ENCODE results near the gene CCDC86. TPM values are rescaled to one million over a fixed set of nuclear protein-coding genes. Genes with fewer than 3 reads are reported as not detected.

Gene CCDC86
- total and polyA plus RNA-seq, 12 donors = 14.7 to 52.4 (median 29.8) TPM

GRCh38 chr11:60847281-60847680, 5.4 kb downstream of the CCDC86 start:
- intact Hi-C loops (cut with DNase I) = no loop called here
- H3K36me3 ChIP-seq (replicated peaks in 1 of 2) = peaks cover 0 to 39% of the 10 kb centered on the region in 2 donors

GRCh38 chr11:60847896-60848295, 6.0 kb downstream of the CCDC86 start:
- intact Hi-C loops (cut with DNase I) = no loop called here
- H3K27ac ChIP-seq = no peak overlapping the region
- H3K4me3 ChIP-seq = no peak overlapping the region
- TF ChIP-seq, protein P1, sequence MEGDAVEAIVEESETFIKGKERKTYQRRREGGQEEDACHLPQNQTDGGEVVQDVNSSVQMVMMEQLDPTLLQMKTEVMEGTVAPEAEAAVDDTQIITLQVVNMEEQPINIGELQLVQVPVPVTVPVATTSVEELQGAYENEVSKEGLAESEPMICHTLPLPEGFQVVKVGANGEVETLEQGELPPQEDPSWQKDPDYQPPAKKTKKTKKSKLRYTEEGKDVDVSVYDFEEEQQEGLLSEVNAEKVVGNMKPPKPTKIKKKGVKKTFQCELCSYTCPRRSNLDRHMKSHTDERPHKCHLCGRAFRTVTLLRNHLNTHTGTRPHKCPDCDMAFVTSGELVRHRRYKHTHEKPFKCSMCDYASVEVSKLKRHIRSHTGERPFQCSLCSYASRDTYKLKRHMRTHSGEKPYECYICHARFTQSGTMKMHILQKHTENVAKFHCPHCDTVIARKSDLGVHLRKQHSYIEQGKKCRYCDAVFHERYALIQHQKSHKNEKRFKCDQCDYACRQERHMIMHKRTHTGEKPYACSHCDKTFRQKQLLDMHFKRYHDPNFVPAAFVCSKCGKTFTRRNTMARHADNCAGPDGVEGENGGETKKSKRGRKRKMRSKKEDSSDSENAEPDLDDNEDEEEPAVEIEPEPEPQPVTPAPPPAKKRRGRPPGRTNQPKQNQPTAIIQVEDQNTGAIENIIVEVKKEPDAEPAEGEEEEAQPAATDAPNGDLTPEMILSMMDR (IDR thresholded peaks at IDR 0.05) = no peak
- no peak for TF ChIP-seq POLR2A (IDR thresholded peaks at IDR 0.05)
- DNase-seq = no peak
- H3K36me3 ChIP-seq (replicated peaks in 1 of 2) = peaks cover 0 to 39% of the 10 kb centered on the region in 2 donors
- no peaks in the 10 kb centered on the region for H3K27me3 ChIP-seq
- no peaks in the 10 kb centered on the region for H3K9me3 ChIP-seq (replicated peaks in 1 of 3)
- H3K4me1 ChIP-seq (replicated peaks in 1 of 2) = peaks cover 14 to 25% of the 10 kb centered on the region in 2 donors
- WGBS, 4 donors = 72 to 76% (median 74%) methylated on average over 12 of the region's 12 CpGs

More at GRCh38 chr11:60847281-60847680, 5.4 kb downstream of the CCDC86 start:
- H3K4me1 ChIP-seq (replicated peaks in 1 of 2) = peaks cover 17 to 30% of the 10 kb centered on the region in 2 donors
- no peak for TF ChIP-seq POLR2A (IDR thresholded peaks at IDR 0.05)
- TF ChIP-seq, protein P1 (IDR thresholded peaks at IDR 0.05) = no peak
- no peaks in the 10 kb centered on the region for H3K9me3 ChIP-seq (replicated peaks in 1 of 3)
- H3K27me3 ChIP-seq = no peaks in the 10 kb centered on the region
- H3K27ac ChIP-seq = no peak overlapping the region
- no peak for DNase-seq
- H3K4me3 ChIP-seq = no peak overlapping the region
- WGBS, 4 donors = 71 to 84% (median 79%) methylated on average over 7 to 13 of the region's 13 CpGs

DNA sequence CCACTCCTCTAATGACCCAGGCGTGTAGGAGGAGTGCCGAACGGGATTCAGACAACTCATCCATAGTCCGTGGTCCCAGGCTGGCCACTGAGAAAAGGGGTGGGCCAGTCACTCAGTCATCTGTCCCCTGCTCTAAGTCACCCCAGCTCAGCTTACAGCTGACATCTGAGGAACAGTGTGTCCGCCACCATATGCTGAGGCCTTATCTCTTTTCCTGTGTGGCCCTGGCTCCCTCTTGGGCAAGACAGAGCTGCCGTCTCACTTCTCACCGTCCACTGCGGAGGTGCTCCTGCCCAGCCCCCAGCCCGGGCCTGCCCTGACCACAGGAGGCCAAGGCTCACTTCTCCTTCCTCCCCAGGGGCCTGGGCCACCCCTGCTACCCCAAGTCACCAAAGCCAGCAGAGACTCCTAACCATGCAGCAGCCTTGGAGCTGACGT, 6.8 kb downstream of the CCDC86 start:
- Histone ChIP-seq H3K4me3 (no peak overlapping the region), H3K4me1 (replicated peaks in 1 of 2) (peaks cover 5 to 16% of the 10 kb centered on the region in 2 donors), H3K27ac (no peak overlapping the region), H3K36me3 (replicated peaks in 1 of 2) (peaks cover 0 to 39% of the 10 kb centered on the region in 2 donors), H3K27me3 (no peaks in the 10 kb centered on the region), H3K9me3 (replicated peaks in 1 of 3) (no peaks in the 10 kb centered on the region)
- intact Hi-C loops (cut with DNase I) = no loop called here
- TF ChIP-seq POLR2A (IDR thresholded peaks at IDR 0.05) = no peak
- TF ChIP-seq, protein P1 (IDR thresholded peaks at IDR 0.05) = no peak
- DNase-seq = no peak
- 71 to 83% (median 78%) methylated on average over 9 to 10 of the region's 10 CpGs for WGBS, 4 donors

- no peak for TF ChIP-seq POLR2A (IDR thresholded peaks at IDR 0.05)
- TF ChIP-seq, protein P1 (IDR thresholded peaks at IDR 0.05) = no peak
- Histone ChIP-seq H3K27ac (no peak overlapping the region), H3K9me3 (replicated peaks in 1 of 3) (no peaks in the 10 kb centered on the region), H3K36me3 (replicated peaks in 1 of 2) (peaks cover 0 to 39% of the 10 kb centered on the region in 2 donors), H3K4me3 (no peak overlapping the region), H3K4me1 (replicated peaks in 1 of 2) (peaks cover 0 to 5% of the 10 kb centered on the region in 2 donors), H3K27me3 (no peaks in the 10 kb centered on the region)
- no peak for DNase-seq
- intact Hi-C loops (cut with DNase I) = no loop called here
- WGBS, 4 donors = 89 to 94% (median 91%) methylated on average over 20 to 29 of the region's 29 CpGs
These were observed 8.0 kb downstream of the CCDC86 start for GRCh38 chr11:60849641-60850520.

Measured in adrenal gland (tissue), 12 donors.